Endothelial cell (in vitro differentiated cells): Measurements from ENCODE around the gene ANKRD27. TPM values are rescaled to one million over a fixed set of nuclear protein-coding genes. Genes with fewer than 3 reads are reported as not detected.

Experiments
- DNase-seq: peaks from one replicate; pipeline ENCODE4 v3.0.0; 2021; ENCODE audit warnings: low spot score
- H3K27ac Mint-ChIP-seq: one replicate; pipeline ENCODE4 v1.8.0; 2021; ENCODE audit warnings: mixed read lengths, inconsistent platforms; ENCODE audit not compliant: unreplicated experiment
- H3K27me3 Mint-ChIP-seq: one replicate; pipeline ENCODE4 v1.8.0; 2021; ENCODE audit warnings: mild to moderate bottlenecking, moderate library complexity, mixed read lengths, inconsistent platforms; ENCODE audit not compliant: unreplicated experiment
- H3K36me3 Mint-ChIP-seq: one replicate; pipeline ENCODE4 v1.8.0; 2021; ENCODE audit warnings: mild to moderate bottlenecking, low read depth, mixed read lengths, inconsistent platforms; ENCODE audit not compliant: unreplicated experiment
- H3K4me1 Mint-ChIP-seq: one replicate; pipeline ENCODE4 v1.8.0; 2021; ENCODE audit warnings: mild to moderate bottlenecking, mixed read lengths, inconsistent platforms; ENCODE audit not compliant: unreplicated experiment
- H3K4me3 Mint-ChIP-seq: one replicate; pipeline ENCODE4 v1.8.0; 2021; ENCODE audit warnings: mild to moderate bottlenecking, mixed read lengths, inconsistent platforms; ENCODE audit not compliant: unreplicated experiment
- H3K9me3 Mint-ChIP-seq: one replicate; pipeline ENCODE4 v1.8.0; 2021; ENCODE audit warnings: mixed read lengths, inconsistent platforms; ENCODE audit not compliant: unreplicated experiment
- CTCF ChIP-seq: fragments of 200-600 bp; sonication (generic); IDR thresholded peaks from one replicate; pipeline ENCODE4 v1.5.0; 2021; ENCODE audit warnings: antibody characterized with exemption; ENCODE audit not compliant: unreplicated experiment
- total RNA-seq: library from RNA; stranded (reverse); fragmentation: NEBNext Ultra II Directional; extraction: Animal tissue kit (Norgen Biotek cat#: 25700); gene quantifications from one replicate; pipeline ENCODE4 v1.2.1, GENCODE V29; 2021; ENCODE audit not compliant: unreplicated experiment

ANKRD27 gene
- total RNA-seq, 1 donor from 2014 or later: 20.8 TPM

GRCh38 chr19:32686847-32687475 lies 12.0 kb upstream of the ANKRD27 start:
- Mint-ChIP-seq H3K27ac (no peak overlapping the region), H3K27me3 (peaks cover 6% of the 10 kb centered on the region)
- TF ChIP-seq CTCF: no peak

GRCh38 chr19:32682317-32682716 lies 7.3 kb upstream of the ANKRD27 start:
- Mint-ChIP-seq H3K4me3 (no peak overlapping the region), H3K4me1 (peaks cover 2% of the 10 kb centered on the region), H3K27ac (no peak overlapping the region), H3K36me3 (no peaks in the 10 kb centered on the region), H3K27me3 (peaks cover 2% of the 10 kb centered on the region), H3K9me3 (no peaks in the 10 kb centered on the region)
- no peak for DNase-seq
- TF ChIP-seq CTCF: no peak

More at GRCh38 chr19:32686847-32687475, 12.0 kb upstream of the ANKRD27 start:
- Mint-ChIP-seq H3K4me1 (peaks cover 7% of the 10 kb centered on the region), H3K4me3 (no peak overlapping the region), H3K9me3 (no peaks in the 10 kb centered on the region), H3K36me3 (peaks cover 6% of the 10 kb centered on the region)
- no peak for DNase-seq

- no peak for DNase-seq
- no peaks in the 10 kb centered on the region for H3K36me3 Mint-ChIP-seq
- no peaks in the 10 kb centered on the region for H3K9me3 Mint-ChIP-seq
- H3K27me3 Mint-ChIP-seq: peaks cover 6% of the 10 kb centered on the region
- H3K4me3 Mint-ChIP-seq: no peak overlapping the region
- TF ChIP-seq CTCF: no peak
- peaks cover 5% of the 10 kb centered on the region for H3K4me1 Mint-ChIP-seq
- H3K27ac Mint-ChIP-seq: no peak overlapping the region
Observed at GRCh38 chr19:32680986-32681385, 6.0 kb upstream of the ANKRD27 start.

GRCh38 chr19:32677657-32678056 lies 2.7 kb upstream of the ANKRD27 start:
- Mint-ChIP-seq H3K27ac (no peak overlapping the region), H3K4me3 (peak overlapping the region; percentile 63), H3K27me3 (peaks cover 16% of the 10 kb centered on the region), H3K4me1 (peaks cover 15% of the 10 kb centered on the region), H3K36me3 (no peaks in the 10 kb centered on the region), H3K9me3 (no peaks in the 10 kb centered on the region)
- no peak for TF ChIP-seq CTCF
- no peak for DNase-seq

- no peaks in the 10 kb centered on the region for H3K9me3 Mint-ChIP-seq
- H3K4me3 Mint-ChIP-seq: peak overlapping the region; percentile 63
- H3K27ac Mint-ChIP-seq: no peak overlapping the region
- H3K4me1 Mint-ChIP-seq: peaks cover 15% of the 10 kb centered on the region
- no peak for DNase-seq
- H3K27me3 Mint-ChIP-seq: peaks cover 16% of the 10 kb centered on the region
- no peaks in the 10 kb centered on the region for H3K36me3 Mint-ChIP-seq
- TF ChIP-seq CTCF: no peak
Observed at GRCh38 chr19:32676895-32677359, 1.9 kb upstream of the ANKRD27 start.
